PFSK-1 (cell line): ENCODE results near the gene ARHGAP5.

Source experiments
- POLR2AphosphoS5 ChIP-seq: IDR thresholded peaks from 2 replicates; pipeline ENCODE4 v1.6.1; 2012; ENCODE audit warnings: low read depth, mild to moderate bottlenecking, control low read depth, low read length, moderate library complexity
- TAF1 ChIP-seq: IDR thresholded peaks from 2 replicates; pipeline ENCODE4 v1.6.1; 2012; ENCODE audit warnings: low read length, control low read depth, borderline replicate concordance; ENCODE audit not compliant: insufficient read depth
- TF ChIP-seq, protein P1 (sequence below), 2 experiments: IDR thresholded peaks; 2 replicates each; pipeline versions ENCODE4 v1.6.1 to v1.8.0; 2011 to 2012; ENCODE audit warnings: low read depth in 2 of 2, low read length in 2 of 2, control low read depth in 1 of 2, inconsistent platforms in 1 of 2, mild to moderate bottlenecking in 1 of 2, moderate library complexity in 1 of 2; ENCODE audit not compliant: insufficient read depth in 1 of 2

DNA sequence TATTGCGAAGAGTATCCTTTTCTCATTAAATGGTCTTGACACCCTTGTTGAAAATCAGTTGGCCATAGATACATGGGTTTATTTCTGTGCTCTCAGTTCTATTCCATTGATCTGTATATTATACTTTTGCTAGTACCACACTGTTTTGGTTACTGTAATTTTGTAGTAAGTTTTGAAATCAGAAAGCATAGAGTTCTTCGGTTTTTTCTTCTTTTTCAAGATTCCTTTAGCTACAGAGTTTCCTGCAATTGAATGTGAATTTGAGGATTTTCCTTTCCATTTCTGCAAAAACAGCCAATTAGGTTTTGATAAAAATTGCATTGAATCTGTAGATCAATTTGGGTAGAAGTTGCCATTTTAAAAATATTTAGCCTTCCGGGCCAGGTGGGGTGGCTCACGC lies 60.2 kb downstream of the ARHGAP5 start:
- TF ChIP-seq POLR2AphosphoS5 (no peak), TAF1 (no peak)
- TF ChIP-seq, protein P1, sequence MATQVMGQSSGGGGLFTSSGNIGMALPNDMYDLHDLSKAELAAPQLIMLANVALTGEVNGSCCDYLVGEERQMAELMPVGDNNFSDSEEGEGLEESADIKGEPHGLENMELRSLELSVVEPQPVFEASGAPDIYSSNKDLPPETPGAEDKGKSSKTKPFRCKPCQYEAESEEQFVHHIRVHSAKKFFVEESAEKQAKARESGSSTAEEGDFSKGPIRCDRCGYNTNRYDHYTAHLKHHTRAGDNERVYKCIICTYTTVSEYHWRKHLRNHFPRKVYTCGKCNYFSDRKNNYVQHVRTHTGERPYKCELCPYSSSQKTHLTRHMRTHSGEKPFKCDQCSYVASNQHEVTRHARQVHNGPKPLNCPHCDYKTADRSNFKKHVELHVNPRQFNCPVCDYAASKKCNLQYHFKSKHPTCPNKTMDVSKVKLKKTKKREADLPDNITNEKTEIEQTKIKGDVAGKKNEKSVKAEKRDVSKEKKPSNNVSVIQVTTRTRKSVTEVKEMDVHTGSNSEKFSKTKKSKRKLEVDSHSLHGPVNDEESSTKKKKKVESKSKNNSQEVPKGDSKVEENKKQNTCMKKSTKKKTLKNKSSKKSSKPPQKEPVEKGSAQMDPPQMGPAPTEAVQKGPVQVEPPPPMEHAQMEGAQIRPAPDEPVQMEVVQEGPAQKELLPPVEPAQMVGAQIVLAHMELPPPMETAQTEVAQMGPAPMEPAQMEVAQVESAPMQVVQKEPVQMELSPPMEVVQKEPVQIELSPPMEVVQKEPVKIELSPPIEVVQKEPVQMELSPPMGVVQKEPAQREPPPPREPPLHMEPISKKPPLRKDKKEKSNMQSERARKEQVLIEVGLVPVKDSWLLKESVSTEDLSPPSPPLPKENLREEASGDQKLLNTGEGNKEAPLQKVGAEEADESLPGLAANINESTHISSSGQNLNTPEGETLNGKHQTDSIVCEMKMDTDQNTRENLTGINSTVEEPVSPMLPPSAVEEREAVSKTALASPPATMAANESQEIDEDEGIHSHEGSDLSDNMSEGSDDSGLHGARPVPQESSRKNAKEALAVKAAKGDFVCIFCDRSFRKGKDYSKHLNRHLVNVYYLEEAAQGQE (IDR thresholded peaks at IDR 0.05; ENCODE audit: insufficient read depth in 1 of 2, low read depth in 2 of 2, low read length in 2 of 2): no peak
